Stimulated activated CD8-positive, alpha-beta memory T cell treated with anti-CD3 and anti-CD28 coated beads, Interleukin-12 subunit alpha, Interleukin-12 subunit beta, amount 100 ng/mL, for 24 hours (primary cell): ENCODE measurements around the gene PRSS1.
"Not testable (repeated sequence)": the region's sequence is repeated elsewhere in the genome, so short reads cannot be mapped to it uniquely, and the experiment has no call there.

ENCODE experiments used
- DNase-seq: peaks from one replicate; pipeline ENCODE4 v3.0.0-alpha.2; 2020; ENCODE audit errors: extremely low read depth

The PRSS1 gene

GRCh38 chr7:142773937-142774744 is 24.9 kb downstream of the PRSS1 start:
- DNase-seq: no peak

GRCh38 chr7:142774826-142775225 is 25.6 kb downstream of the PRSS1 start:
- DNase-seq: no peak

- not testable (repeated sequence) for DNase-seq
These were observed 26.3 kb downstream of the PRSS1 start for GRCh38 chr7:142775351-142776115.

- no peak for DNase-seq
These were observed 27.1 kb downstream of the PRSS1 start for GRCh38 chr7:142776206-142776844.

GRCh38 chr7:142776845-142777225 is 27.6 kb downstream of the PRSS1 start:
- not testable (repeated sequence) for DNase-seq

GRCh38 chr7:142777318-142777717 is 28.0 kb downstream of the PRSS1 start:
- no peak for DNase-seq

GRCh38 chr7:142782922-142783900 is 33.9 kb downstream of the PRSS1 start:
- DNase-seq: no peak

- DNase-seq: no peak
These were observed 34.8 kb downstream of the PRSS1 start for GRCh38 chr7:142784096-142784495.

GRCh38 chr7:142784716-142785115 is 35.4 kb downstream of the PRSS1 start:
- DNase-seq: no peak

GRCh38 chr7:142785841-142786250 is 36.6 kb downstream of the PRSS1 start:
- no peak for DNase-seq

- no peak for DNase-seq
These were observed 37.9 kb downstream of the PRSS1 start for GRCh38 chr7:142787034-142787768.

- DNase-seq: no peak
These were observed 38.5 kb downstream of the PRSS1 start for GRCh38 chr7:142787783-142788182.

GRCh38 chr7:142788303-142789289 is 39.3 kb downstream of the PRSS1 start:
- no peak for DNase-seq

- DNase-seq: no peak
These were observed 40.2 kb downstream of the PRSS1 start for GRCh38 chr7:142789441-142789840.

- no peak for DNase-seq
These were observed 40.8 kb downstream of the PRSS1 start for GRCh38 chr7:142790056-142790455.

- no peak for DNase-seq
These were observed 41.3 kb downstream of the PRSS1 start for GRCh38 chr7:142790555-142790954.

- DNase-seq: no peak
These were observed 42.2 kb downstream of the PRSS1 start for GRCh38 chr7:142791502-142791901.

GRCh38 chr7:142792129-142792528 is 42.9 kb downstream of the PRSS1 start:
- no peak for DNase-seq

GRCh38 chr7:142792593-142792992 is 43.3 kb downstream of the PRSS1 start:
- DNase-seq: no peak
